Bone marrow (tissue), 2 donors: Measurements from ENCODE around the gene LEFTY2.
"Not testable (repeated sequence)": the region's sequence is repeated elsewhere in the genome, so short reads cannot be mapped to it uniquely, and the experiment has no call there.

Experiments used
- DNase-seq, 2 donors: peaks; one replicate each; lab custom pipeline; 2025; lab: John Stamatoyannopoulos, UW

Gene LEFTY2

GRCh38 chr1:225953315-225953714 lies 12.3 kb upstream of the LEFTY2 start:
- no peak for DNase-seq

GRCh38 chr1:225950905-225951497 lies 10.0 kb upstream of the LEFTY2 start:
- peak in 1 of 2 donors; percentile 45 for DNase-seq

GRCh38 chr1:225949041-225949440 lies 8.0 kb upstream of the LEFTY2 start:
- DNase-seq: no peak

- no peak for DNase-seq
Observed at GRCh38 chr1:225946803-225947202, 5.8 kb upstream of the LEFTY2 start.

- DNase-seq: no peak
Observed at GRCh38 chr1:225946082-225946620, 5.1 kb upstream of the LEFTY2 start.

- DNase-seq: no peak
Observed at GRCh38 chr1:225945564-225945963, 4.5 kb upstream of the LEFTY2 start.

- peak; percentile 1 to 31 for DNase-seq
Observed at GRCh38 chr1:225944951-225945350, 3.9 kb upstream of the LEFTY2 start.

GRCh38 chr1:225944387-225944786 lies 3.4 kb upstream of the LEFTY2 start:
- no peak for DNase-seq

GRCh38 chr1:225943582-225943981 lies 2.6 kb upstream of the LEFTY2 start:
- DNase-seq: no peak

GRCh38 chr1:225942574-225942973 lies 1.6 kb upstream of the LEFTY2 start:
- DNase-seq: no peak

- DNase-seq: no peak
Observed at GRCh38 chr1:225941942-225942222, 862 bp upstream of the LEFTY2 start.

GRCh38 chr1:225940385-225941151 lies 452 bp downstream of the LEFTY2 start:
- DNase-seq: no peak

GRCh38 chr1:225939939-225940310 lies 1.1 kb downstream of the LEFTY2 start:
- not testable (repeated sequence) for DNase-seq

GRCh38 chr1:225939097-225939938 lies 1.7 kb downstream of the LEFTY2 start:
- DNase-seq: not testable (repeated sequence)

- DNase-seq: no peak
Observed at GRCh38 chr1:225937048-225937968, 3.7 kb downstream of the LEFTY2 start.

- DNase-seq: no peak
Observed at GRCh38 chr1:225936523-225936922, 4.5 kb downstream of the LEFTY2 start.

- not testable (repeated sequence) for DNase-seq
Observed at GRCh38 chr1:225936086-225936485, 4.9 kb downstream of the LEFTY2 start.

- no peak for DNase-seq
Observed at GRCh38 chr1:225934711-225935110, 6.3 kb downstream of the LEFTY2 start.

GRCh38 chr1:225933072-225933471 lies 7.9 kb downstream of the LEFTY2 start:
- DNase-seq: no peak

- DNase-seq: no peak
Observed at GRCh38 chr1:225931270-225932136, 9.5 kb downstream of the LEFTY2 start.

GRCh38 chr1:225930566-225930965 lies 10.5 kb downstream of the LEFTY2 start:
- DNase-seq: no peak
